GM23248 (cell line): Measurements from ENCODE around the gene RAB3GAP1.

Experiments
- EZH2 ChIP-seq: fragments of 200-600 bp; sonication (generic); IDR thresholded peaks from 2 replicates; pipeline ENCODE4 v1.6.1; 2018; ENCODE audit warnings: antibody characterized with exemption, mild to moderate bottlenecking; ENCODE audit not compliant: insufficient read depth, poor library complexity, severe bottlenecking
- EZH2phosphoT487 ChIP-seq: fragments of 200-600 bp; sonication (generic); IDR thresholded peaks from 2 replicates; pipeline ENCODE4 v1.6.1; 2018; ENCODE audit warnings: antibody characterized with exemption, moderate library complexity, mild to moderate bottlenecking, low read depth; ENCODE audit not compliant: insufficient read depth

DNA sequence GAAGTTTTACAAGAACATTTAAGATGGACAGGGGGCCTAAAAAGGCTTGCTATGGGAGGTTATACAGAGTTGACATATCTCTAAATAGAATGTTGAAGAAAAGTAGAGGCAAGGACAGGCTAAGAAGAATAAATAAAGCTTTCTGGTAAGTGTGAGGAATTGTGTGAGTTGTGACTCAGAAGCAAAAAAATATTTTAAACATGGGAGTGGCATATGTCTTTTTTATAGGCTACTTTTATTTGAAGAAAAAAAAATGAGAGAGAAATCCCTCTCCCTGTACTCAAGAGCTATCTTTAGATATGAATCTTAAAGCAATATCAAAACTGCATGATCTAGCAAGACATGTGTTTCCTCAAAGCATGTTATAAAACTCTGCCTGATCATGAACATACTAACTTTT lies 41.1 kb downstream of the RAB3GAP1 start:
- TF ChIP-seq EZH2phosphoT487, result no peak
- no peak for TF ChIP-seq EZH2
